ENCODE data around the gene CES4A.
"Not testable (repeated sequence)": the region's sequence is repeated elsewhere in the genome, so short reads cannot be mapped to it uniquely, and the experiment has no call there.

Gene CES4A

GRCh38 chr16:66988197-66988788 is at the start of gene CES4A:
CES4A (plus strand) TSS chr16:66988589; CDS start chr16:66988773, 184 bp downstream.
- DNase-seq: no peak

DNA sequence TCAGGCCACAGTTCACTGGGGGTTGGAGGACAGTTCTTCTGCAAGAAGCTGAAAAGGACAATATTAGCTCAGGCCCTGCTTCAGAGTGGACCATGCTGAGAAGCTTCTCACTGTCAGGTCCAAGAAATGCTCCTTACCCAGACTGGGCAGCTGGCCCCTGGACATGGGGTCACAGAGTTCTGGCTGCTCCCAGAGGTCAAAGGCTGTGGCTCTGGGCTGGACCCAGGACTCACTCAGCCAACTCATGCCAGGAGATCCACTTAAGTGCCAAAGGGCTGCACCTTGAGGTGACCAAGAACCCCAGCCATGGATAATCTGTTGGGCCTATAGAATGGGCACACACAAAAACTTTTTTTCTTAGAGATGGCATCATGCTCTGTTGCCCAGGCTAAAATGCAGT is 49.0 kb upstream of the CES4A start:
- DNase-seq: no peak

- no peak for DNase-seq
Observed at GRCh38 chr16:66940236-66940635, 48.2 kb upstream of the CES4A start.

GRCh38 chr16:66942981-66943380 is 45.4 kb upstream of the CES4A start:
- DNase-seq: no peak

DNA sequence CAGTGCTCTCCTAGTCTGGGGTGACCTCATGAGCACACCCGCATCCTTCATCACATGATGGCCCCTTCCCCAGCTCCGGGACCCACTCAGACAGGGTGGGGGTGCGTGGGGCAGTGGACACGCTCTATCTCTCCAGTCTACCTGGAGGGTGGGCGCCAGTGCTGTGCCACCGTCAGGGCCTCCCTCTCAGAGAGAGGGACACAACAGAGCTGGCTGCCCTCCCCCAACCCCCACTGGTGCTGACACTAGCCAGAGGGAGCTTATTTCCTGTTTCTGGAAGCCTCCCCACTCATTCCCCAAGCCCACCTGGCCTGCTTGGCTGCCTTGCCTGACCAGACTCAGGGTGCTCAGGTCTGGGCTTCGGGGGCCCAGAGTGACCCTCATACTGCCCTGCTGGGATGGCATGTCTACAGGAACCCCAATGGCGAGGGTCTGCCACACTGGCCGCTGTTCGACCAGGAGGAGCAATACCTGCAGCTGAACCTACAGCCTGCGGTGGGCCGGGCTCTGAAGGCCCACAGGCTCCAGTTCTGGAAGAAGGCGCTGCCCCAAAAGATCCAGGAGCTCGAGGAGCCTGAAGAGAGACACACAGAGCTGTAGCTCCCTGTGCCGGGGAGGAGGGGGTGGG is 44.8 kb upstream of the CES4A start:
- no peak for DNase-seq

DNA sequence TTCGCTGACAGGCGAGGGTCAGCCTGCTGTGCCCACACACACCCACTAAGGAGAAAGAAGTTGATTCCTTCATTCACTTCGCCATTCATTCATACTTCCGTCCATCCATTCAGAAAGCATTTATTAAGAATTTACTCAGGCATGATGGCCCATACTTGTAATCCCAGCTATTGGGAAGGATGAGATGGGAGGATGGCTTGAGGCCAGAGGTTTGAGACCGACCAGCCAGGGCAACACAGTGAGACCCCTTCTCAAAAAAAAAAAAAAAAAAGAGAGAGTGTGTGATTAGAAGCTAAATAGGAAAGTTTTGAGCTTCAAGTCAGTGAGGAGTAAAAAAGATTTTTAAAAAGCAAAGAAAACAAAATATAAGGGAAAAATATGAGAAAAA is 44.3 kb upstream of the CES4A start:
- DNase-seq: no peak

DNA sequence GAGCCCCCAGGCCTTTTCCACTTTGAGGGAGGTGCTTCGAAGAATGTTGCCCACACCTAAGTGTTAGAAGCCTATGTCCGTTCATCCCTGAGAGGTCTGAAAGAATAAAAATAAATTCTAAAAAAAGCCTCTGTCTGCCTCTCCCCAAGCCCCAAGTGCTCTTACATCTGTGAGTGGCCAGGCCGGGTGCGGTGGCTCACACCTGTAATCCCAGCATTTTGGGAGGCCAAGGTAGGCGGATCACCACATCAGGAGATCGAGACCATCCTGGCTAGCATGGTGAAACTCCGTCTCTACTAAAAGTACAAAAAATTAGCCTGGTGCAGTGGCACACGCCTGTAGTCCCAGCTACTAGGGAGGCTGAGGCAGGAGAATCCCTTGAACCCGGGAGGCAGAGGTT is 43.4 kb upstream of the CES4A start:
- DNase-seq: not testable (repeated sequence)

DNA sequence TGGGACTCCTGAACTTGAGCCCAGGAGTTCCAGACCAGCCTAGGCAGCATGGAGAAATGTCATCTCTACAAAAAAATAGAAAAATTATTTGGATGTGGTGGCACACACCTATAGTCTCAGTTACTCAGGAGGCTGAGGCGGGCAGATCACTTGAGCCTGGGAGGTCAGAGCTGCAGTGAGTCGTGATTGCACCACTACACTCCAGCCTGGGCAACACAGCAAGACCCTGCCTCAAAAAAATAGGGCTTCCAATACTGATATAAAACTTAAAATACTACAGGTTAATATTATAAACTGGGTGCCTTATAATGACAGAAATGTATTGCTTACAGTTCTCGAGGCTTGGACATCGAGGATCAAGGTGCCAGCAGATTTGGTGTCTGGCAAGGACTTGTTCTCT is 42.5 kb upstream of the CES4A start:
- no peak for DNase-seq

GRCh38 chr16:66946541-66946940 is 41.8 kb upstream of the CES4A start:
- no peak for DNase-seq

- no peak for DNase-seq
Observed at GRCh38 chr16:66946974-66947301, 41.5 kb upstream of the CES4A start.

DNA sequence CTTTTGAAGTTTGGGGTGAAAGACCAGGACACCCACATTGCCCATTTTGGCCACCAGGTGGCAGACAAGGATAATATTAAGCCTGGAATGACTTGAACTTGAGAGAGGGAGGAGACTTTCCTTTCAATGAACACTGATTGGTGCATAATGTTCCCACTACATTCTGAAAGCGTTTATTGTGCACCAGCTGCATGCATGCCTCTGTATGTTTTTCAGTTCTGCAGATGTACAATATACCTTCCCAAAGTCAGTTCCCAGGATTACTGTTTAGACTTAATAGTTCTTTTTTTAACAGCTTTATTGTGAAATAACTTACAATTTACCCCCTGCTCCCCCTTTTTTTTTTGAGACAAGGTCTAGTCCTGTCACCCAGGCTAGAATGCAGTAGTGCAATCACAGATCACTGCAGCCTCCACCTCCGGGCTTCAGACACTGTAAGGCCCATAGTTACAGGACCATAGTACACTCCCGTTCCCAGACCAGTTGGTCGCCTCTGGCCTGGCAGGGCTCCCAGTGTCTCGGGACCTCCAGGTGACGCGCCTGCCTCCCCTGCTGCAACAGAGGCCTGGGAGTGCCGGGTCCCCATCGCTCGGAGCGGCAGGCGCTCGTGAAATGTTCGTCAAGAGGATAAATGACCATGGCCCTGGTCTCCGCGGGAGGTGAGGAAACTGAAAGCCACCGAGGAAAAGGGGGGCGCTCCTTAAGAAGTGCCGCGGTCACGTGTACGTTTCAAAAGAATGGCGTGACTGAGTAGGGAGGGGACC is 40.9 kb upstream of the CES4A start:
- peak; percentile 17 for DNase-seq

DNA sequence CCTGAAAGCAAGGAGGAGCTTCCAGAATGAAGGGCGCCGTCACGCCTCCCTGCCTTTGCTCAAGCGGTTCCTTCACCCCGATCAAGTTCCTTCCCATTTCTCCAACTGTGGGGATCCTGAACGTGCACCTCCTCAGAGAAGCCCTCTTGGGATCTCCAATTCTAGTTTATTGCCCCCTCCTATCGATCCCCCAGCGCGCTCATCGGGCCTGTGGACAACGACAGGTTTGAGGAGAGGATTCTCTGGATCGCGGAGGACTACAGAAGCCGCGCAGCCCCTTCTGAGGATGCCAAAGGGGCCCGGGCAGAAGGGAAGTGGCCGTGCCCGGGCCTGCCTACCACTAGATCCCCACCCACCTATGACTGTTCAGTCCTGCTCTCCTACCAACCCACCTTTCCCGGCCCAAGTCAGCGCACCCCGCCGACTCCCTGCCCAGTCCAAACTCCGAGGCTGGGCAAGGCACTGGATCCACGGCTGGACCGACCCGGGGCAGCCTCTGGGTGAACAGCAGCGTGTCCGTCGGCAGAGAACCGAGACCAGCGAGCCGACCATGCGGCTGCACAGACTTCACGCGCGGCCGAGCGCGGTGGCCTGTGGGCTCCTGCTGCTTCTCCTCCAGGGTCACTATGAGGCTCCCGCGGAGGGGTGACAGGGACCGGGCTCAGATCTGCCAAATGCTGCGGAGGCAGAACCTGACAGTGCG is 40.1 kb upstream of the CES4A start:
- DNase-seq: no peak

DNA sequence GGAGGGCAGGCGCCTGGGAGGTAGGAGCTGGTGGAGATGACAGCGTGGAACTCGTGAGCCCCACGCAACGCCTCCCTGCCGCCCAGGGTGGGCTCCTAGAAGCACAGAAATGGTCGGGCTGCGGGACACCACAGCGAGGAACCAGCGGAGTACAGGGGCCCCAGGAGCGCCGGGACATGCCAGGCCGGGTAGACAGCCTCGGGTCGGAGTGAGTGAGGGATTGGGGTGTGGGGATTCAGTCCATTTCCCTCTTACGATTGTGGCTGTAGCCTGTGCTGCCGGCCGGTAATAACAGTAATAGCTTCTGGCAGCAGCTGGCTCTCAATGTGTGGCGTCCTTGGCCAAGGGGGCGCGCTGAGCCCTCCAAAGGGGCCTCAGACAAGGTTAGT is 39.6 kb upstream of the CES4A start:
- DNase-seq: no peak

DNA sequence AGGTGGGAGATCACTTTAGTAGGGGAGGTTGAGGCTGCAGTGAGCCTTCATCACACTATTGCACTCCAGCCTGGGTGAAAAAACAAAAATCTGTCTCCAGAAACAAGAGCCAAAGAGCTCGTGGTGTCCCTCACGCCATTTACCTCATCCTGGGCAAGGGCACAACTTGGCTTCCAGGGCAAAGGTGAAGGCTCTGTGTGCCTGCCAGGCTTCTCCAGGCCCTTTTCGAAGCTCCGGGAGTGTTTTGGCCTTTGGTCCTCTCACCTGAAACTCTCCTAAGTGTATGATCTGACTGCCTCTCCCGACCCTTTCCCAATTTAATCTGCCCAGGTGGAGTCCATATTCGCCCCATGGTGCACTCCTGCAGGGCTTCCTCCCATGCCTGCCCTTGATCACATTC is 38.9 kb upstream of the CES4A start:
- DNase-seq: no peak

- no peak for DNase-seq
Observed at GRCh38 chr16:66950437-66950836, 38.0 kb upstream of the CES4A start.

- DNase-seq: no peak
Observed at GRCh38 chr16:66950971-66951790, 37.2 kb upstream of the CES4A start.

DNA sequence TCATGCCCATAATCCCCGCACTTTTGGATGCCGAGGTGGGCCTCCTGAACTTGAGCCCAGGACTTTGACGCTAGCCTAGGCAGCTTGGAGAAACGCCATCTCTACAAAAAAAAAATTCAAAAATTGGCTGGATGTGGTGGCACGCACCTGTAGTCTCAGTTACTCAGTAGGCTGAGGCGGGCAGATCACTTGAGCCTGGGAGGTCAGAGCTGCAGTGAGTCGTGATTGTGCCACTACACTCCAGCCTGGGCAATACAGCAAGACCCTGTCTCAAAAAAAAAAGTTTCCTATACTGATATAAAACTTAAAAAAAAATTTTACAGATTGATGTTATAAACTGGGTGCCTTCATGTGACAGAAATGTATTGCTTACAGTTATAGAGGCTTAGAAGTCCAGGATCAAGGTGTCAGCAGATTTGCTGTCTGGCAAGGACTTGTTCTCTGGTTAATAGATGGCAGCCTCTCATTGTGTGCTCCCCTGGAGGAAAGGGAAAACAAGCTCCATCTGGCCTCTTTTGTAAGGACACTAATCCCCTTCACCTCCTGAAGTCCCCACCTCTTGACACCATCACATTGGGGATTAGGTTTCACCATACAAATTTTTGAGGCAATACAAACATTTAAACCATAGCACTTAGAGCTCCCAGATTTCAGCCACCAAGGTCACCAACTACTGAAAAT is 35.8 kb upstream of the CES4A start:
- no peak for DNase-seq

DNA sequence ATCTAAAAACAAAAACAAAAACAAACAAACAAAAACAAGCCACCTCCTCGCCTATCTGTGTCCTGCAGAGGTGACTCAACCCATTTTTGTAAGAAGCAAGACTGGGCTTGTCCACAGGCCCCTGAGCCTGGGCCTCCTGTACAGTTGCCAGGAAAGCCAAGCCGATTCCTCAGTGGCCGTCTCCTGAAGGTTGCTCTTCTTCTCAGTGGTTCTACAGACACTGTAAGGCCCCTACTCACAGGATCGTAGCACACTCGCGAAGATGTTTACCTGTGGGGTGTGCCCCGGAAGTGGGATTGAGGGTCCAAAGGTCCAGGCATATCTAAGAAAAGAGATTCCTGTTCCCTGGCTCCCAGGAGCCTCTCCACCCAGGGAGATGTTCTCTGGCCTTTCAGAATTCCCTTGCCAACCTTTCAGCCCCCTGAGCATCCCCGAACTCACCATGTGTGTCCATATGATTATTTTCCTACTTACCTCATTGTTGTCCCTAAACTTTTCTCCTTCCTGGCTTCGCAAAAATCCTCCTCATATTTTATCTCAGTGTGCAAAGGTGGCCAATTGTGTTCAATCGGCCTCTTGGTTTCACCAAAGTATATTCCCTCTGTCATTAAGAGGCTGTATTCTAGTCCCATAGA is 34.8 kb upstream of the CES4A start:
- no peak for DNase-seq

GRCh38 chr16:66954097-66954659 is 34.2 kb upstream of the CES4A start:
- peak; percentile 31 for DNase-seq

DNA sequence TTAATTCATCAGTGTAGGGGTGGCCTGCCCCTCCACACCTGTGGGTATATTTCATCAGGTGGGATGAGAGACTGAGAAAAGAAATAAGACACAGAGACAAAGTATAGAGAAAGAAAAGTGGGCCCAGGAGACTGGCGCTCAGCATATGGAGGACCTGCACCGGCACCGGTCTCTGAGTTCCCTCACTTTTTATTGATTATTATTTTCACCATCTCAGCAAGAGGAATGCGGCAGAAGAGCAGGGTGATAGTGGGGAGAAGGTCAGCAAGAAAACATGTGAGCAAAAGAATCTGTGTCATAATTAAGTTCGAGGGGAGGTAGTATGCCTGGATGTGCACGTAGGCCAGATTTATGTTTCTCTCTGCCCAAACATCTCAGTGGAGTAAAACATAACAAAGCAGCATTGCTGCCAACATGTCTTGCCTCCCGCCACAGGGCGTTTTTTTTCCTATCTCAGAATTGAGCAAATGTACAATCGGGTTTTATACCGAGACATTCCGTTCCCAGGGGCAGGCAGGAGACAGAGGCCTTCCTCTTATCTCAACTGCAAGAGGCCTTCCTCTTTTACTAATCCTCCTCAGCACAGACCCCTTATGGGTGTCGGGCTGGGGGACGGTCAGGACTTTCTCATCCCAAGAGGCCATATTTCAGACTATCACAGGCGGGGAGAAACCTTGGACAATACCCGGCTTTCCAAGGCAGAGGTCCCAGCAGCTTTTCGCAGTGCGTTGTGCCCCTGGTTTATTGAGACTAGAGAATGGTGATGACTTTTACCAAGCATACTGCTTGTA is 32.8 kb upstream of the CES4A start:
- not testable (repeated sequence) for DNase-seq

DNA sequence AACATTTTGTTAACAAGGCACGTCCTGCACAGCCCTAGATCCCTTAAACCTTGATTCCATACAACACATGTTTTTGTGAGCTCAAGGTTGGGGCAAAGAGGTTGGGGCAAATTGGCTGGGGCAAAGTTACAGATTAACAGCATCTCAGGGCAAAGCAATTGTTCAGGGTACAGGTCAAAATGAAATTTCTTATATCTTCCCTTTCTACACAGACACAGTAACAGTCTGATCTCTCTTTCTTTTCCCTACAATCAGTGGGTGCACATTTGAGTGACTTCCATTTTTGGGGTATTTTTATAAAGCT is 32.3 kb upstream of the CES4A start:
- not testable (repeated sequence) for DNase-seq

Measured in NCI-H774 (cell line).